ENCODE measurements around the gene SPATA6.

GRCh38 chr1:48439380-48439779 lies 32.6 kb downstream of the SPATA6 start:
- no peak for TF ChIP-seq ARNTL (CRISPR knock-in tag; IDR thresholded peaks at IDR 0.05; ENCODE audit: borderline replicate concordance, low read depth)
- TF ChIP-seq ZFP3 (CRISPR knock-in tag; IDR thresholded peaks at IDR 0.05), result no peak
- TF ChIP-seq TCF4 (CRISPR knock-in tag; IDR thresholded peaks at IDR 0.05; ENCODE audit: borderline replicate concordance), result no peak
- no peak for TF ChIP-seq ISL1 (CRISPR knock-in tag; IDR thresholded peaks at IDR 0.05)
- no peak for TF ChIP-seq CSDC2 (CRISPR knock-in tag; IDR thresholded peaks at IDR 0.05)

All from SK-N-SH treated with all-trans-retinoic acid at 6 μM for 48 hours (cell line).